NCI-H2227 treated with DMSO at 0.1 percent for 48 hours (cell line): ENCODE data around the gene SMO.
"Not testable (repeated sequence)": the region's sequence is repeated elsewhere in the genome, so short reads cannot be mapped to it uniquely, and the experiment has no call there.

Source experiments
- DNase-seq: peaks from one replicate; lab custom pipeline; 2025; lab: John Stamatoyannopoulos, UW

SMO gene

GRCh38 chr7:129169686-129170440 lies 18.6 kb upstream of the SMO start:
- DNase-seq, result no peak

- DNase-seq, result no peak
These were observed 17.9 kb upstream of the SMO start for GRCh38 chr7:129170441-129171021.

GRCh38 chr7:129173861-129174260 lies 14.6 kb upstream of the SMO start:
- DNase-seq, result not testable (repeated sequence)

- peak; percentile 96 for DNase-seq
These were observed 11.3 kb upstream of the SMO start for GRCh38 chr7:129176916-129177710.

- no peak for DNase-seq
These were observed 3.3 kb upstream of the SMO start for GRCh38 chr7:129184981-129185670.

GRCh38 chr7:129186749-129187260 lies 1.6 kb upstream of the SMO start:
- no peak for DNase-seq

- DNase-seq, result no peak
These were observed 607 bp upstream of the SMO start for GRCh38 chr7:129187681-129188371.

- DNase-seq, result no peak
These were observed 643 bp downstream of the SMO start for GRCh38 chr7:129188892-129189660.

- DNase-seq, result no peak
These were observed 1.4 kb downstream of the SMO start for GRCh38 chr7:129189661-129190310.

- no peak for DNase-seq
These were observed 2.8 kb downstream of the SMO start for GRCh38 chr7:129191272-129191671.

- DNase-seq, result no peak
These were observed 5.5 kb downstream of the SMO start for GRCh38 chr7:129193892-129194291.

GRCh38 chr7:129197771-129198170 lies 9.3 kb downstream of the SMO start:
- no peak for DNase-seq

- DNase-seq, result no peak
These were observed 11.0 kb downstream of the SMO start for GRCh38 chr7:129199406-129199805.

GRCh38 chr7:129202058-129202777 lies 13.8 kb downstream of the SMO start:
- no peak for DNase-seq

- no peak for DNase-seq
These were observed 14.8 kb downstream of the SMO start for GRCh38 chr7:129203050-129203741.

GRCh38 chr7:129205126-129205818 lies 16.8 kb downstream of the SMO start:
- DNase-seq, result no peak

- no peak for DNase-seq
These were observed 17.8 kb downstream of the SMO start for GRCh38 chr7:129205987-129206785.

- DNase-seq, result no peak
These were observed 20.2 kb downstream of the SMO start for GRCh38 chr7:129208667-129209066.
